Measurements from ENCODE around the gene UNC80.

UNC80 gene

DNA sequence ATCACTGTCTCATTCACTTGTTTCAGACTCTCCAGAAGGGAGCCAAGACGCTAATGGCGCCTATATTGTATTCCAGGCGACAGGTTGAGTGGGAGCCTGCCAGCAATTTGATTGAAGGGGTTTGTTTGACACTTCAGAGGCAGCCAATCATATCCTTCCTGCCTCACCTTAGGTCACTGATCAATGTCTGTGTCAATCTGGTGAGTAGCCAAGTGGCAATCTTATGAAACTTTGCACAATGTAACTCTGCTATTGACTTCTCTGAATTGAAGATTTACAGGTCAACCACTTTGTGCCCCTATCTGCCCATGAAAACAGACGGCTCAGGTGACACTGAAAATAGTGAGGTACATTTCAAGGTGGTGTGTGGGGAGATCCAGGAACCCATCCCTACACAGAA is 198.1 kb downstream of the UNC80 start:
- no peak for DNase-seq

GRCh38 chr2:209970271-209970670 is 198.6 kb downstream of the UNC80 start:
- DNase-seq = no peak

- no peak for DNase-seq
Observed at GRCh38 chr2:209970711-209971110, 199.1 kb downstream of the UNC80 start.

GRCh38 chr2:209973328-209973727 is 201.7 kb downstream of the UNC80 start:
- DNase-seq = no peak

- DNase-seq = no peak
Observed at GRCh38 chr2:209974576-209974975, 202.9 kb downstream of the UNC80 start.

- DNase-seq = no peak
Observed at GRCh38 chr2:209976698-209977385, 205.2 kb downstream of the UNC80 start.

DNA sequence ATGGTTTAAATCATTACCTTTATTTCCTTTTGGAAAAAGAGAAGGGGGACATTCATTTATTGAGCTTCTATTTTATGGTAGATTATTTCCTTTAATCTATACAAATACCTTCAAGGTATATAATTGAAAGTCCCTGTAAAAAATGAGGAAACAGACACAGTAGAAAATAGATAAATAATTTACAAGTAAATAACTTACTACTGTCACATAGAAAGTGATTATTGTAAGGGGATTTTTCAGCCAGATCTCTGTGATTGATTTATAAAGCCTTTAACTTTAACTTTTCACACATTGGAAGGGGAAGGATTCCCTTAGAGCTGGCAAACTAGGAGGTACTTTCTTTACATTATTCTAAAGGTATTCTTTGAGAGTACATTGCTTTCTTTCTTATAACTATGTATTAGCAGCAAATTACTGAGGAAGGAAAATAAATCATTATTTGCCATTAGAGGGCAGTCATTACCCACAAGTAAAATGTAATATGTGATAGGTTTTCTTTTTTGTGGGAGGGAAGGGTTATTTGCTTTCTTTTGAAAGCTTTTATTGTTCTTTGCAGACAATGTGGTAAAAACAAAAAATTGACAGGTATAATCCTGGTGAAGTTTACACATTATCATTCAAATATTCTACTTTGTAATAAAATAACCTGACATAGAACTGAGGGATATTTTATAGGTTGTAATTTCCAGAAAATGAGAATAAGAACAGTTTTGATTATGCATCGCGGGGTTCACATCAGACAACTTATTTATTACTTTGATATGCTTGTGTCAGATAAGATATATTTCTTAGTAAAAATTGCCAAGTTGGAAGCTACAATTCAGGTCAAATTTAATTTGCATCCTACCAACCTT is 206.0 kb downstream of the UNC80 start:
- peak in 1 of 51 donors; percentile 10 for DNase-seq

GRCh38 chr2:209984291-209984690 is 212.7 kb downstream of the UNC80 start:
- DNase-seq = no peak

GRCh38 chr2:209985874-209986273 is 214.2 kb downstream of the UNC80 start:
- no peak for DNase-seq

GRCh38 chr2:209986415-209986814 is 214.8 kb downstream of the UNC80 start:
- DNase-seq = no peak

DNA sequence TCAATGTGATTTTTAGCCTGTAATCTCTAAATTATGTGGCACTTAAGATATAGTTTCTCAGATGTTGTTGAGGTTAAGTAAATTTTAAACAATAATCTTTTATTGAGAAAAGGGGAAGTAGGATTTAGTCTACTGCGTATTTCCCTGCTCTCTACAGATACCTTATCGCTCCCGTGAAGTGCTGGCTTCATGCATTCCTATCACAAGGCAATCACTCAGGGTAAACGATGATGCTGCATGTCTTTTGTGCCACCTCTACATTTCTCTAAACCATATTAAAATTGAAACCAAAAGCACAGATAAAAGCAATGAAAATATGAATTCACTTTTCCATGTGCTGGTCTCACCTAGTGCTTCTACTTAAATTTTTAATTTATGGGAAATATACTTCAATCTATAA is 216.4 kb downstream of the UNC80 start:
- DNase-seq = no peak

GRCh38 chr2:209990838-209991237 is 219.2 kb downstream of the UNC80 start:
- no peak for DNase-seq

DNA sequence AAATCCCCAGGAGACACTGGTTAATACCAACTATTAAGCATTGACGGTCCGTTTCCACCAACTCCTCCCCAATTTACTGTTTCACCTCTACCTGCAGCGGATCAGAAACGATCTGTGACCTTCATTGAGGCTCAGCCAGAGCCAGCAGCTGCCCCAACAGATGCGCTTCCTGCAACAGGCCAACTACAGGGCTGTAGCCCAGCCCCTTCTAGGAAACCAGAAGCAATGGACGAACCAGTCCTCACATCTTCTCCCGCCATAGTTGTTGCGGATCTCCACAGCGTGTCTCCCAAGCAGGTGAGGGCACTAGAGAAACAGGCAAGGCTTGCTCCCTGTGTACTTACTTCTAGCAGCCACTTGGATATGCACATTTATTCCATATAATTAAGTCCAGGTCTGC is 222.3 kb downstream of the UNC80 start:
- no peak for DNase-seq

DNA sequence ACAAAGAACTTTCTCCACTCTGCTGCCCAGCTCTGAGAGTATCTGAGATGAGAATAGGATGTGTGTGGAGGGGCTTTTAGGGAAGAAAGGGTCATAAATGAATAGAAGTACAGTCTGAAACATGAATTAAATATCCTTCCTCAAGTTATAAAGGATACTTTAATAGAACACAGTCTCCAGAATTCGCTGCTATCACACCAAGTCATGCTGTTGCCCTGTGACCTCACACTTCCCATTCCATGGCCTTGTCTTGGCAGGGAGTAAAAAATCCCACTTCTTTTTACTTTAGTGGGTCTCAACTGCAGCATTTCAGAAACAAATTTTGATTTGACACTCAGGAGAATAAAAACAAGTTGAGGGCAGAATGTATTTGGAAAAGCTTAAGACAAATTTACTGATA is 227.0 kb downstream of the UNC80 start:
- DNase-seq = no peak

- no peak for DNase-seq
Observed at GRCh38 chr2:210000464-210001324, 229.1 kb downstream of the UNC80 start.

GRCh38 chr2:210002158-210003157 is 230.8 kb downstream of the UNC80 start, which contains the start of gene RPE:
RPE (plus strand) TSS chr2:210002638; CDS start chr2:210002662, 24 bp downstream.
- DNase-seq = peak; percentile 58 to 97 (median 89)

DNA sequence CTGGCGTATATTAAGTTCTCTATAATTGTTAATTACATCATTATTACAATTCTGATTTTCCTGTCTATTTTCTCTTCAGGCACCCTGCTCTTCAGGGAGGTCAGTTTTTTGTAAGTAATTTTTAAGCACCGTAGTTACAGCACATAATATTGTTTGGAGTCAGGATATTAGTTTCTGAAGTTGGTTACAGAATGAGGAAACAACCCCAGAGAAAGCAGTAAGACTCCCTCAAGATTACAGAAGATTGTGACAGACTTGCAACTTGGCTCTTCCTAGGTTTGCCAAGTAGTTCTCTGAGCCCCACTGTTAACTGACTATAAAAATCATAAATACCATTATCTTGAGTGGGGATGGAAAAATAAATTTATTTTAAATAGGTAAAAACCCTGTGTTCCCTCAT is 231.7 kb downstream of the UNC80 start:
- DNase-seq = no peak

- peak in 1 of 51 donors; percentile 3 for DNase-seq
Observed at GRCh38 chr2:210004881-210005280, 233.2 kb downstream of the UNC80 start.

DNA sequence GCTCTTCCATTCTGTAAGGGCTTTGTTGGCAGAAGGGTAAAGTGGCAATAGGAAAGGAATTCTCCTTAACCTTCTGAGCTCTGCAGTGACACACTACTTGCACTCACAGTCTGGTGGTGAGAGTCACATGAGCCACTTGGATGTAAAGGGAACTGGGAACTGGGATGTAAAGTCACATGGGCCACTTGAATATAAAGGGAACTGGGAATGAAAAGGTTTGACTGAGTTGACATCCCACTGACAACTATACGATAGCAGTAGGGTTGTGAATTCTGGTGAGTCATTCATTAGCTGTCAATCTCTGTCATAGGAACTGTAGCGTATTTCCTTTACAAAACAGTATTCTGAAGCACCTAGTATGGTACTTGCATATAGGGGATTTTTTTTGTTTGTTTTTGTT is 236.3 kb downstream of the UNC80 start:
- DNase-seq = no peak

GRCh38 chr2:210009126-210009525 is 237.5 kb downstream of the UNC80 start:
- no peak for DNase-seq

DNA sequence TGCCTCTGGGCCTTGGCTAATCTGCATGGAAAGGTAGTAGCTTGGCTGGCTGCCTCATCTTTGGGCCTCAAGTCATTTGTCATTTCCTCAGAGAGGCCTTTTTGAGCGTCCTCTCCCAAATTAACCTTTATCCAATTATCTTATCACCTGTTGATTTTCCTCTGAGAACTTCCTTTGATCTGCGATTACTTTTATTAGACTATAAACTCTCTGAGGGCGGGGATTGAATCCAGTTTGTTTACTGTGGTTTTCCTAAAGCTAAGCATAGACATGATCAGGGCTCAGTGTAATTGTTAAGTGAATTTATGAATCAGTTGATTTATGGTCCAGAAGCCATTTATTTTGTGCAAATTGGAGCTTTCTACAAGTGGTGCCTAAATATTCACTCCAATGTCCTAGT is 238.3 kb downstream of the UNC80 start:
- DNase-seq = no peak
